KMS-11 (cell line): ENCODE data around the gene ELP5.
A peak's percentile ranks its signal among the peaks of the same experiment; 100 is the strongest.

ENCODE experiments used
- H2AFZ ChIP-seq: fragments of 200-600 bp; sonication (generic); 2 replicates; pipeline ENCODE4 v1.6.1; 2016; ENCODE audit warnings: antibody characterized with exemption, mixed run types, low read depth
- H3K27ac ChIP-seq: fragments of 200-600 bp; sonication (generic); 2 replicates; pipeline ENCODE4 v1.6.1; 2016; ENCODE audit warnings: mild to moderate bottlenecking, mixed run types
- H3K27me3 ChIP-seq: fragments of 200-600 bp; sonication (generic); 2 replicates; pipeline ENCODE4 v1.6.1; 2017; ENCODE audit warnings: mild to moderate bottlenecking, low read depth, mixed run types, moderate library complexity; ENCODE audit not compliant: insufficient read depth
- H3K36me3 ChIP-seq: fragments of 200-600 bp; sonication (generic); 2 replicates; pipeline ENCODE4 v1.6.1; 2017; ENCODE audit warnings: mild to moderate bottlenecking, mixed run types; ENCODE audit not compliant: insufficient read depth
- H3K4me1 ChIP-seq: fragments of 200-600 bp; sonication (generic); 2 replicates; pipeline ENCODE4 v1.6.1; 2016; ENCODE audit warnings: mild to moderate bottlenecking, low read depth, mixed run types; ENCODE audit not compliant: poor library complexity, severe bottlenecking
- H3K4me2 ChIP-seq: fragments of 200-600 bp; sonication (generic); 2 replicates; pipeline ENCODE4 v1.7.0; 2016; ENCODE audit warnings: mild to moderate bottlenecking, mixed run types
- H3K4me3 ChIP-seq: fragments of 200-600 bp; sonication (generic); IDR thresholded peaks from 2 replicates; pipeline ENCODE4 v1.6.1; 2017; ENCODE audit warnings: low read depth, low read length, mixed read lengths; ENCODE audit not compliant: insufficient read depth
- H3K79me2 ChIP-seq: fragments of 200-600 bp; sonication (generic); 2 replicates; pipeline ENCODE4 v1.6.1; 2016; ENCODE audit warnings: low read depth, mixed run types; ENCODE audit not compliant: insufficient read depth
- H3K9ac ChIP-seq: fragments of 200-600 bp; sonication (generic); 2 replicates; pipeline ENCODE4 v1.6.1; 2016; ENCODE audit warnings: mild to moderate bottlenecking, mixed run types
- H4K20me1 ChIP-seq: fragments of 200-600 bp; sonication (generic); 2 replicates; pipeline ENCODE4 v1.6.1; 2016; ENCODE audit warnings: mild to moderate bottlenecking, mixed run types; ENCODE audit not compliant: insufficient read depth
- TF ChIP-seq, protein P1 (sequence below): fragments of 200-600 bp; sonication (generic); conservative IDR thresholded peaks from 2 replicates; pipeline ENCODE4 v1.6.1; 2017; ENCODE audit warnings: low read depth, mild to moderate bottlenecking, antibody characterized with exemption, low read length, moderate library complexity, mixed read lengths

ELP5 gene

DNA sequence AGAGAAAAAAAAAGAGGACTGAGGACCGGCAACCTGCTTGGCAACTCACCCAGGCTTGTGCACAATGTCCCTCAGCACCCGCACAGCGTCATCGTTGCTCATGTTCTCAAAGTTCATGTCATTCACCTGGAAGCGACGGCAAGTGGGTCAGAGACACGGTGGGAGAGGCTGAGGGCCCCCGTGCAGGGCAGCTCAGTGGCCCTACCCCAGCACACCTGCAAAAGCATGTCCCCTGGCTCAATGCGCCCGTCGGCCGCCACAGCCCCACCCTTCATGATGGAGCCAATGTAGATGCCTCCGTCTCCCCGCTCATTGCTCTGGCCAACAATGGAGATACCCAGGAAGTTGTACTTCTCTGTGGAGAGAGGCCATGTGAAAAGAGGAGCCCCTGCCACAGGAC is 23.1 kb upstream of the ELP5 start:
- Histone ChIP-seq H3K36me3 (no peaks in the 10 kb centered on the region), H3K9ac (no peak overlapping the region), H3K27ac (no peak overlapping the region), H3K4me2 (no peak overlapping the region), H2AFZ (no peak overlapping the region), H4K20me1 (no peaks in the 10 kb centered on the region), H3K4me3 (no peak overlapping the region), H3K27me3 (no peaks in the 10 kb centered on the region), H3K79me2 (no peaks in the 10 kb centered on the region), H3K4me1 (no peaks in the 10 kb centered on the region)
- TF ChIP-seq, protein P1, sequence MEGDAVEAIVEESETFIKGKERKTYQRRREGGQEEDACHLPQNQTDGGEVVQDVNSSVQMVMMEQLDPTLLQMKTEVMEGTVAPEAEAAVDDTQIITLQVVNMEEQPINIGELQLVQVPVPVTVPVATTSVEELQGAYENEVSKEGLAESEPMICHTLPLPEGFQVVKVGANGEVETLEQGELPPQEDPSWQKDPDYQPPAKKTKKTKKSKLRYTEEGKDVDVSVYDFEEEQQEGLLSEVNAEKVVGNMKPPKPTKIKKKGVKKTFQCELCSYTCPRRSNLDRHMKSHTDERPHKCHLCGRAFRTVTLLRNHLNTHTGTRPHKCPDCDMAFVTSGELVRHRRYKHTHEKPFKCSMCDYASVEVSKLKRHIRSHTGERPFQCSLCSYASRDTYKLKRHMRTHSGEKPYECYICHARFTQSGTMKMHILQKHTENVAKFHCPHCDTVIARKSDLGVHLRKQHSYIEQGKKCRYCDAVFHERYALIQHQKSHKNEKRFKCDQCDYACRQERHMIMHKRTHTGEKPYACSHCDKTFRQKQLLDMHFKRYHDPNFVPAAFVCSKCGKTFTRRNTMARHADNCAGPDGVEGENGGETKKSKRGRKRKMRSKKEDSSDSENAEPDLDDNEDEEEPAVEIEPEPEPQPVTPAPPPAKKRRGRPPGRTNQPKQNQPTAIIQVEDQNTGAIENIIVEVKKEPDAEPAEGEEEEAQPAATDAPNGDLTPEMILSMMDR: no peak

GRCh38 chr17:7229504-7229903 is 22.5 kb upstream of the ELP5 start:
- no peak overlapping the region for H3K4me3 ChIP-seq
- H4K20me1 ChIP-seq: no peaks in the 10 kb centered on the region
- H3K27me3 ChIP-seq: no peaks in the 10 kb centered on the region
- no peaks in the 10 kb centered on the region for H3K4me1 ChIP-seq
- TF ChIP-seq, protein P1: no peak
- no peak overlapping the region for H3K4me2 ChIP-seq
- H3K79me2 ChIP-seq: no peaks in the 10 kb centered on the region
- no peak overlapping the region for H2AFZ ChIP-seq
- H3K9ac ChIP-seq: no peak overlapping the region
- no peaks in the 10 kb centered on the region for H3K36me3 ChIP-seq
- H3K27ac ChIP-seq: no peak overlapping the region

DNA sequence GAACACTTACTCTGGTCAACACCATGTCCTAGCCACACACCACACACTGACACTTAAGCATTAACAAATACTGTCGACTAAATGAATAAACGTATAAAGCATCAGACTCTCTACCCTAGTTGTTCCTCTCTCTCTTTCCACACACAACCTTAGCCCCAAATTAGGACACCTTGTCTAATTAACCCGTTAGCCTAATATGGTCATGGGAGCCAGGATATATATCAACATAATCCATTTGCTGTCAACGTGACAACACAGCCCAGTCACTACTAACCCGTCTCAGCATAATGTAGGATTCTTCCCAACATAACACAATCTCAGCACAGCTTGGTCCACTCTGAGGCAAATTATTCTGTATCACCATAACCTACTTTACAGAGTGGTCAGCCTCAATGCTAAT is 19.9 kb upstream of the ELP5 start:
- H3K27me3 ChIP-seq: no peaks in the 10 kb centered on the region
- H3K4me2 ChIP-seq: no peak overlapping the region
- TF ChIP-seq, protein P1: no peak
- H3K4me3 ChIP-seq: no peak overlapping the region
- H3K36me3 ChIP-seq: no peaks in the 10 kb centered on the region
- H3K4me1 ChIP-seq: no peaks in the 10 kb centered on the region
- H3K79me2 ChIP-seq: no peaks in the 10 kb centered on the region
- H4K20me1 ChIP-seq: no peaks in the 10 kb centered on the region
- H2AFZ ChIP-seq: no peak overlapping the region
- no peak overlapping the region for H3K27ac ChIP-seq
- no peak overlapping the region for H3K9ac ChIP-seq

DNA sequence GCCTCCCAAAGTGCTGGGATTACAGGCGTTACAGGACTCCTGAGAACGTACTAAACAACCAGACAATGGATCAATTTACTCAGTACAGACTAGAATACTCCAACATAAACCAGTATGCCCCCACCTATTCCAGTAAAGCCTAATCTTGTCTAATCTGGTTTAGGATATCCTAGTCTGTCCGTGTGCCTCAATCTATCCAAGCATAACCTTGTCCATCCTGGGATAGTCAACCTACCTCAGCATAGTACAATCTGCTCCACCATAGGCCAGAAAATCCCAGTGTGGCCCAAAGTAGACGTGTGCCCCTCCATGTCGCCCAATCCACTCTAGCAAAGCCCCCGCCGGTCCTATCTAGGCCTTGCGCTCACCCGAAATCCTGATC is 18.3 kb upstream of the ELP5 start:
- Histone ChIP-seq H2AFZ (no peak overlapping the region), H3K4me1 (no peaks in the 10 kb centered on the region), H3K27ac (no peak overlapping the region), H3K36me3 (no peaks in the 10 kb centered on the region), H3K79me2 (no peaks in the 10 kb centered on the region), H3K9ac (peak overlapping the region; percentile 15; the same call in 1 of the 2 replicates), H3K4me2 (no peak overlapping the region; the same call in 1 of the 2 replicates), H4K20me1 (no peaks in the 10 kb centered on the region), H3K4me3 (no peak overlapping the region), H3K27me3 (no peaks in the 10 kb centered on the region)
- TF ChIP-seq, protein P1: no peak
